RWPE1 (cell line): ENCODE results near the gene FCHO2.

Experiments
- CTCF ChIA-PET: fragments of 350-600 bp; sonication (Branson Sonifier 250); formaldehyde crosslinking; extraction: SDS; loops from one replicate; lab custom pipeline; 2021; lab: Yijun Ruan, JAX
- POLR2A ChIA-PET: fragments of 400-600 bp; formaldehyde crosslinking; extraction: SDS; loops from one replicate; lab custom pipeline; 2020; ENCODE audit warnings: antibody characterized with exemption; ENCODE audit not compliant: low non-redundant PET; lab: Yijun Ruan, JAX
- DNase-seq: peaks from one replicate; pipeline ENCODE4 v3.0.0; 2012; ENCODE audit warnings: low spot score
- H3K27ac ChIP-seq: fragments of 450-650 bp; 2 replicates; pipeline ENCODE4 v1.5.1; 2017
- CTCF ChIP-seq: fragments of 450-650 bp; conservative IDR thresholded peaks from 2 replicates; pipeline ENCODE4 v1.5.1; 2017; ENCODE audit warnings: low read depth, mild to moderate bottlenecking

FCHO2 gene

GRCh38 chr5:72940082-72940481 is 15.8 kb upstream of the FCHO2 start:
- POLR2A ChIA-PET = no interaction called here
- H3K27ac ChIP-seq = no peak overlapping the region
- no peak for TF ChIP-seq CTCF
- no peak for DNase-seq
- CTCF ChIA-PET = no interaction called here

- no peak for TF ChIP-seq CTCF
- ChIA-PET POLR2A (no interaction called here), CTCF (no interaction called here)
- no peak overlapping the region for H3K27ac ChIP-seq
- DNase-seq = no peak
Measured at GRCh38 chr5:72943307-72943706, 12.5 kb upstream of the FCHO2 start.

- no peak overlapping the region for H3K27ac ChIP-seq
- no peak for TF ChIP-seq CTCF
- ChIA-PET POLR2A (no interaction called here), CTCF (no interaction called here)
- DNase-seq = no peak
Measured at GRCh38 chr5:72947498-72947897, 8.3 kb upstream of the FCHO2 start.

GRCh38 chr5:72949481-72949880 is 6.4 kb upstream of the FCHO2 start:
- POLR2A ChIA-PET = no interaction called here
- DNase-seq = no peak
- CTCF ChIA-PET = no interaction called here

GRCh38 chr5:72951671-72952468 is 4.0 kb upstream of the FCHO2 start:
- ChIA-PET POLR2A (no interaction called here), CTCF (no interaction called here)
- TF ChIP-seq CTCF = no peak
- peak; percentile 93 for DNase-seq
- H3K27ac ChIP-seq = peak overlapping the region; percentile 76

More at GRCh38 chr5:72949481-72949880, 6.4 kb upstream of the FCHO2 start:
- no peak for TF ChIP-seq CTCF
- H3K27ac ChIP-seq = no peak overlapping the region

GRCh38 chr5:72954389-72954788 is 1.5 kb upstream of the FCHO2 start:
- no peak overlapping the region for H3K27ac ChIP-seq
- ChIA-PET POLR2A (no interaction called here), CTCF (no interaction called here)
- TF ChIP-seq CTCF = no peak
- no peak for DNase-seq
